Panc1 (cell line): ENCODE data around the gene SLC38A5.
"Not testable (repeated sequence)": the region's sequence is repeated elsewhere in the genome, so short reads cannot be mapped to it uniquely, and the experiment has no call there.

ENCODE experiments used
- CTCF ChIP-seq: fragments of 450-650 bp; IDR thresholded peaks from 2 replicates; pipeline ENCODE4 v1.5.1; 2017; ENCODE audit warnings: mild to moderate bottlenecking
- POLR2AphosphoS5 ChIP-seq: IDR thresholded peaks from 2 replicates; pipeline ENCODE4 v1.6.1; 2012; ENCODE audit warnings: mild to moderate bottlenecking, low read depth, low read length, moderate library complexity
- SIN3A ChIP-seq: IDR thresholded peaks from 2 replicates; pipeline ENCODE4 v1.6.1; 2012; ENCODE audit warnings: low read depth, mild to moderate bottlenecking, low read length, moderate library complexity, borderline replicate concordance; ENCODE audit not compliant: insufficient read depth

DNA sequence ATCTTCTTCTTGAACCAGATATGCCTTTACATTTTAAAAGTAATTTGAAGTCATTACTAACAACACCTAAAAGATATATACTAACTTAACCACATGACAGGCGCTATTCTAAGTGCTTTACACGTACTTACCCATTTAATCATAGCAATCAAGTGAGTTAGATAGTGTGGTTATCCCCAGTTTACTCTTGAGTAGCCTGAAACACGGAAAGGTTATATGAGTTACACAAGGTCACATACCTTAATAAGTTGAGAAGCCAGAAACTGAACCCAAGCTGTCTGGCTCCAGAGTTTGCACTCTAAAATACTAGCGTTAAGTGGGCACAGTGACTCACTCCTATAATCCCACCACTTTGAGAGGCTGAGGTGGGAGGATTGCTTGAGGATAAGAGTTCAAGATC lies 39.9 kb downstream of the SLC38A5 start:
- TF ChIP-seq POLR2AphosphoS5, CTCF, SIN3A: not testable (repeated sequence)
